ENCODE results near the gene WWTR1.

DNA sequence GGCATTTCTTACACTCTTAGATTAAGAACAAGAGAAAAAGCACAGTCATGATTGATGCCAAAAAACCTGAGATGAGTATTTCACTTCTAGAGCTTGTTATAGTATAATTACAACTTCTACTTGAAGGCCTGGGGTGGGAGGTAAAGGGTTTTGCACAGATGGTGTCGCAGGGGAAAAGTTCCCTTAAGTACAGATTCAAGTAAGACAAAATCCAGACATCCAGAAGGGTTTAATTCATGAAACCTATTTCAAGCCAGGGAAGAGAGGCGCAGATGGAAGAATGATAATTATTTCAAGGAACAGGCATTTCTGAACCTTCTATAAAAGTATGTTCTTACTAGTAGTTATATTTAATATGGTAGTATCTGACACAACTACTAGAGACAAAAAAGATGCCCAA lies 112.8 kb downstream of the WWTR1 start:
- TF ChIP-seq, protein P1, sequence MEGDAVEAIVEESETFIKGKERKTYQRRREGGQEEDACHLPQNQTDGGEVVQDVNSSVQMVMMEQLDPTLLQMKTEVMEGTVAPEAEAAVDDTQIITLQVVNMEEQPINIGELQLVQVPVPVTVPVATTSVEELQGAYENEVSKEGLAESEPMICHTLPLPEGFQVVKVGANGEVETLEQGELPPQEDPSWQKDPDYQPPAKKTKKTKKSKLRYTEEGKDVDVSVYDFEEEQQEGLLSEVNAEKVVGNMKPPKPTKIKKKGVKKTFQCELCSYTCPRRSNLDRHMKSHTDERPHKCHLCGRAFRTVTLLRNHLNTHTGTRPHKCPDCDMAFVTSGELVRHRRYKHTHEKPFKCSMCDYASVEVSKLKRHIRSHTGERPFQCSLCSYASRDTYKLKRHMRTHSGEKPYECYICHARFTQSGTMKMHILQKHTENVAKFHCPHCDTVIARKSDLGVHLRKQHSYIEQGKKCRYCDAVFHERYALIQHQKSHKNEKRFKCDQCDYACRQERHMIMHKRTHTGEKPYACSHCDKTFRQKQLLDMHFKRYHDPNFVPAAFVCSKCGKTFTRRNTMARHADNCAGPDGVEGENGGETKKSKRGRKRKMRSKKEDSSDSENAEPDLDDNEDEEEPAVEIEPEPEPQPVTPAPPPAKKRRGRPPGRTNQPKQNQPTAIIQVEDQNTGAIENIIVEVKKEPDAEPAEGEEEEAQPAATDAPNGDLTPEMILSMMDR (IDR thresholded peaks at IDR 0.05; ENCODE audit: insufficient read depth, low read length) = no peak
- TF ChIP-seq POLR2AphosphoS5 (IDR thresholded peaks at IDR 0.05; ENCODE audit: low read depth) (no peak), GABPA (IDR thresholded peaks at IDR 0.05; ENCODE audit: low read depth) (no peak), REST (IDR thresholded peaks at IDR 0.05; ENCODE audit: insufficient replicate concordance, low read depth) (no peak)

Measured in HL-60 (cell line).